Cardiac fibroblast (primary cell): ENCODE measurements around the gene CAPZA2.

ENCODE experiments used
- DNase-seq, 2 donors: peaks; one replicate each; pipeline versions ENCODE4 v3.0.0 to v3.0.0-alpha.2; 2010; ENCODE audit warnings: low read depth in 2 of 2
- H3K4me3 ChIP-seq, 2 donors: replicated peaks in 1 of 2; 1 replicate in 1 of 2; 2 replicates in 1 of 2; pipeline ENCODE4 v1.5.1; 2011; ENCODE audit warnings: low read depth in 2 of 2, low read length in 2 of 2, mild to moderate bottlenecking in 2 of 2, moderate library complexity in 1 of 2
- TF ChIP-seq, protein P1 (sequence below): IDR thresholded peaks from one replicate; pipeline ENCODE4 v1.5.1; 2011; ENCODE audit warnings: low read depth, mild to moderate bottlenecking, low read length, inconsistent platforms

CAPZA2 gene

DNA sequence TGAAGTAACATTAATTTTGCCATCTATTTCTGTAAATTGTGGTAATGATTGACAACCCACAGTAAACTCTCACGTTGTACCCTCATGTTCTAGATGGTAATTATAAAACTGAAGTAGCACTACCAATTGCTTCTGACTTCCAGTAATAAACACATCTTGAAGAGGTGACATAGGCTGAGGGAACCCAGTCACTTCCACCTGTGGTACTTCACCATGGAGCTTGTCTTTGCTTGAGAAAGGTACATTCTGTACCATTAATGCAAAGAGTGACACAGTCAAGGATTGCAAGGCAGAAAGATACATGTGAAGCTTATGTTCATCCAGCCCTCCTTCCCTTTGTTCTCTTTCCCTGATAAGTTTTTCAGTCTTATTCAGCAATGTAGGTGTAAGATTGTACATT lies 11.2 kb downstream of the CAPZA2 start:
- TF ChIP-seq, protein P1, sequence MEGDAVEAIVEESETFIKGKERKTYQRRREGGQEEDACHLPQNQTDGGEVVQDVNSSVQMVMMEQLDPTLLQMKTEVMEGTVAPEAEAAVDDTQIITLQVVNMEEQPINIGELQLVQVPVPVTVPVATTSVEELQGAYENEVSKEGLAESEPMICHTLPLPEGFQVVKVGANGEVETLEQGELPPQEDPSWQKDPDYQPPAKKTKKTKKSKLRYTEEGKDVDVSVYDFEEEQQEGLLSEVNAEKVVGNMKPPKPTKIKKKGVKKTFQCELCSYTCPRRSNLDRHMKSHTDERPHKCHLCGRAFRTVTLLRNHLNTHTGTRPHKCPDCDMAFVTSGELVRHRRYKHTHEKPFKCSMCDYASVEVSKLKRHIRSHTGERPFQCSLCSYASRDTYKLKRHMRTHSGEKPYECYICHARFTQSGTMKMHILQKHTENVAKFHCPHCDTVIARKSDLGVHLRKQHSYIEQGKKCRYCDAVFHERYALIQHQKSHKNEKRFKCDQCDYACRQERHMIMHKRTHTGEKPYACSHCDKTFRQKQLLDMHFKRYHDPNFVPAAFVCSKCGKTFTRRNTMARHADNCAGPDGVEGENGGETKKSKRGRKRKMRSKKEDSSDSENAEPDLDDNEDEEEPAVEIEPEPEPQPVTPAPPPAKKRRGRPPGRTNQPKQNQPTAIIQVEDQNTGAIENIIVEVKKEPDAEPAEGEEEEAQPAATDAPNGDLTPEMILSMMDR, result no peak
- DNase-seq, result no peak
- no peak overlapping the region for H3K4me3 ChIP-seq

DNA sequence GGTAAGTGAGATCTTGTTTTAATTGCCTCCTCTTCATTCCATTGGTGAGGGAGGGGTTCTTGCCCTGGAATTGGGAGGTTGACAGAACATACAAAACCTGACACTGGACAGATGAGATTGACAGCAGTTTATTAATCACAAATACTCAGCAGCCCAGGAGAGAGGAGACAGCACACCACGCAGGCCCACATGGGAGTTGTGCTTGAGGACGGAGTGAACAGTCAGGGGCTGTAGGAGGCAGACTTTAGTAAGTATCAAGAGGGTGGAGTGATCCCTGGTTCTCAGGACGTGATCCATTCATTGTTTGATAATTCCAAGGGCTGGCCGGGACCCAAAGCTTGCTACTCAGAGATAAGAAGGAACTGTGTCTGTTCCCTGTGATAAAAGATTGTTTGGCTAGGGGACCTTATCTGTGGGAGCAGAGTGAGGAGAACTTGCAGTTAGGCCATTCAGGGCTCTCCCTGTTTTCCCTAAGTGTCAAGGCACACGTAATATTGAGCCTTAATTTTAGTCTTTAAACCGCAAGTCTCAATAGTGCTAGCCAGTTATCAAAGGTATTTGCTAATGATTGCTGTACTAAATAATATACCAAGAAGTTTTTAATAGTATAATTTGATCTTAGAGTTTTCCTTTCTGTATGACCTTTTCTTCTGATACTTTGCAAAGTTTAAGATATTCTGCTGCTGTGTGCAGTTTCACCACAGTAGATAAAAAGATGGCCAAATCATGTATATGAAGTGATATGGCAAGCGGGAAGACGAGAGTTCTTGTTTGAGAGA lies 14.5 kb downstream of the CAPZA2 start:
- H3K4me3 ChIP-seq, result no peak overlapping the region
- TF ChIP-seq, protein P1, result no peak
- peak; percentile 45 to 72 for DNase-seq

DNA sequence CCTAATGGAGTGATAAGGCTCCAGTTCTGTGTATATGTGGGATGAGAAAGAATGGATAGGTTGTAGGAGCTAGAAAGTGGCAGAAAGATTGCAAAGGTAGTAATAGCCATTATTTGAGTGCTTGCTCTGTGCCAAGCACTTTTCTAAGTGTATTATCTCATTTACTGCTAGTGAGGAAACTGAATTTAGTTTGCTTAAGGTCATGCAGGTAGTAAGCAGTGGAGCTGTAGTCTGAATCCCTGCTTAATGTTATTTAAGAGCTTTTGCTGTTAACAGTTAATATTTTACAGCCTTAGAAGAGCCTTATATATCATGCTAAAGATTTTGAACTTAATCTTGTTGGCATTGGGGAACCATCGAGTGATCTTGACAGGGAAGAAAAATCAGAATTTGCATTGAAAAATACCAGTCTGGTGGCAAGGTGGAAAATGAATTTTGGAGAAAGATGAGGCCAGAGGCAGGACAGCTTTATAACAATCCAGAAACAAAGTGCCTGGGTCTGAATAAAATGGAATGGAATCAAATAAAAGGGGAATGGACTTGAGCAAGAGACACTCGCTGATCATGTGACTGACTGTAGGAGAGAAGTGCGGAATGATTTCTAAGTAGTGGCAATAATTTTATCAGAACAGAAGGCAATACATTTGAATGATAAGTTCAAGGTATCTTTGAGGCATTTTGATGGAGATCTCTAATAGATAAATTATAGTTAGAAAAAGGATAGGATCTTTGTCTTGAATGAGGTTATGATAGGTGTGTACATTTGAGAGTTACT lies 15.2 kb downstream of the CAPZA2 start:
- TF ChIP-seq, protein P1, result no peak
- no peak overlapping the region for H3K4me3 ChIP-seq
- no peak for DNase-seq

DNA sequence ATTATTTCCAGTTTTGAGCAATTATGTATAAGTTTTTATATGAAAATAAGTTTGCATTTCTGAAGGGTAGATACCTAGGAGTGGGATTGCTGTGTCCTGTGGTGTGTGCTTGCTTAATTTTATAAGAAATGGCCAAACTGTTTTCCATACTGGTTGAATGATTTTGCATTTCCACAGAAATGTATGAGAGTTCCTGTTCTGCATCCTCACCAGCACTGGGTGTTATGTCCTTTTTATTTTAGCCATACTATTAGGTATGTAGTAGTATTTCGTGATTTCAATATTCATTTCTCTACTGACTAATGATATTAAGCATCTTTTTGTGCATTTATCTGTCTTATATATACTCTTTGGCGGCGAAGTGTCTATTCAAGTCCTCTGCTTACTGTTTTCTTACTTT lies 22.3 kb downstream of the CAPZA2 start:
- TF ChIP-seq, protein P1, result no peak
- no peak for DNase-seq
- H3K4me3 ChIP-seq, result no peak overlapping the region

DNA sequence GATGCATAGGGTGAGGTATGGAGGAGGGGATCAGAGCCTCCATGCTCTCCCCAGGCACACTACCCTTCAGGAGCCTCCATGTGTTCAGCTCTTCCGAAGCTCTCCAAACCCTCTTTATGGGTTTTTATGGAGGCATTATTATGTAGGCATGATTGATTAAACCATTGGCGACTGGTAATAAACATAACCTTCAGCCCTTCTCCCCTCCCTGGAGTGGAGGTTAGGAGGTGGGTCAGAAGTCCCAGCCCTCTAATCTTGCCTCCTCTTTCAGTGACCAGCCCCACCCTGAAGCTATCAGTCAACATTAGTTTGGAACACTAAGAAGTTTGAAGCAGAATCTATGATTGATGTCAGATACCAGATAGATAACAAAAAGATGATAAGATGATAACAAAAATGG lies 23.3 kb downstream of the CAPZA2 start:
- no peak for DNase-seq
- H3K4me3 ChIP-seq, result no peak overlapping the region
- TF ChIP-seq, protein P1, result no peak

DNA sequence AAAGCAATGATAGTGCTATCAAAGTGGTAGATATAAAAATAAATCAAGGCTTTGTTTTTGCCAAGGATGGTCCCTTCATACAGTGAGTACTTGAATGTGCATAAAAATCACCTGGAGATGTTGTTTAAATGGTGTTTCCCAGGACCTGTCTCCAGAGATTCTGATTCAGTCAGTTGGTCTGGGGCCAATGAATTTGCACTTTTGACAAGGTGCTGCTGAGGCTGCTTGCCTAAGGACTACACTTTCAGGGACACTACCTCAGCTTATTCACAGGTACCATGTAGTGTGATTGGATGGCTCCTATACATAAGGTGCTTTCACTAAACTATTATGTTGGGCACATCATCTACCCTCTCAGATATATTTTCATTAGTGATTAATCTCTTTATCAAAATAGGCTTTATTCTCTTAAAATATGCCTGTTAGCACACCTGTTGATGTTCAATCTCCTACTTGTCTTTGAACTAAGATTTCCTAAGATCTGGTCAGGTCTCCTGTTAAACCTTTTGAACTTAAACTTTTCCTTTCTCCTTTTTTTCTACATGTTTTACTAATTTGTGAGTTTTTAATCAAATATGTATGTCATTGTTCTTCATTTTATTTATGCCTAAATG lies 24.3 kb downstream of the CAPZA2 start:
- TF ChIP-seq, protein P1, result no peak
- DNase-seq, result no peak
- no peak overlapping the region for H3K4me3 ChIP-seq
